Motor neuron (in vitro differentiated cells): ENCODE data around the gene ERO1B. TPM values are rescaled to one million over a fixed set of nuclear protein-coding genes. Genes with fewer than 3 reads are reported as not detected.

Experiments used
- total RNA-seq, 8 experiments: library from RNA; unstranded; fragments of 300-600 nt; gene quantifications; 2 replicates each; pipeline versions ENCODE4 v1.2.3 to v1.2.4, GENCODE V29; 2022

Gene ERO1B
- total RNA-seq, 8 experiments from 2014 or later, result 1.2 to 7.0 (median 5.2) TPM

Other genes starting within 250 kb of the ERO1B start
- 100 to 1,000 TPM in 1 of 8 experiments, 10 to 100 TPM in 3, 1 to 10 TPM in 4; 5.1 to 271 (median 8.9) TPM for gene NID1, start 216.9 kb downstream of the ERO1B start, total RNA-seq
- gene GPR137B, start 139.4 kb downstream of the ERO1B start, total RNA-seq, result 10 to 100 TPM in 7 of 8 experiments, 1 to 10 TPM in 1; 8.6 to 25.0 (median 12.3) TPM
- gene EDARADD, start 112.3 kb upstream of the ERO1B start, total RNA-seq, result 1 to 10 TPM in 5 of 8 experiments, under 1 TPM in 1, not detected in 2; 0.52 to 3.8 (median 1.9) TPM
- 10 to 100 TPM; 12.5 to 86.5 (median 34.1) TPM for gene LGALS8, start 242.0 kb upstream of the ERO1B start, total RNA-seq